Activated T-cell treated with anti-CD3 and anti-CD28 coated beads, Interleukin-2, amount 50 U/mL, for 72 hours (primary cell): Measurements from ENCODE around the gene KLHL5. TPM values are rescaled to one million over a fixed set of nuclear protein-coding genes. Genes with fewer than 3 reads are reported as not detected.
A peak's percentile ranks its signal among the peaks of the same experiment; 100 is the strongest.

Experiments
- ATAC-seq, 2 donors: fragments of 150-1000 bp; cut with Tn5 transposase; replicated peaks in 1 of 2; 2 replicates each; pipeline ENCODE4 v1.10.0; 2021; ENCODE audit warnings: moderate library complexity in 2 of 2, mild to moderate bottlenecking in 1 of 2
- DNase-seq, 2 donors: peaks; one replicate each; pipeline ENCODE4 v3.0.0; 2021 to 2022; ENCODE audit warnings: mixed read lengths in 1 of 2
- H3K27ac Mint-ChIP-seq: one replicate; pipeline ENCODE4 v1.8.0; 2022; ENCODE audit warnings: mild to moderate bottlenecking, moderate library complexity, mixed read lengths
- H3K27me3 Mint-ChIP-seq: one replicate; pipeline ENCODE4 v1.8.0; 2022; ENCODE audit warnings: low read depth, mixed read lengths
- H3K36me3 Mint-ChIP-seq, 2 donors: one replicate each; pipeline ENCODE4 v1.8.0; 2022; ENCODE audit warnings: mixed read lengths in 2 of 2, mild to moderate bottlenecking in 1 of 2; ENCODE audit not compliant: insufficient read depth in 2 of 2
- H3K4me1 Mint-ChIP-seq: one replicate; pipeline ENCODE4 v1.8.0; 2022; ENCODE audit warnings: low read depth, mixed read lengths
- H3K4me3 Mint-ChIP-seq, 2 donors: one replicate each; pipeline ENCODE4 v1.8.0; 2022; ENCODE audit warnings: mild to moderate bottlenecking in 2 of 2, mixed read lengths in 2 of 2, moderate library complexity in 2 of 2
- H3K9me3 Mint-ChIP-seq, 2 donors: one replicate each; pipeline ENCODE4 v1.8.0; 2022; ENCODE audit warnings: mixed read lengths in 2 of 2
- total RNA-seq, 2 donors: library from RNA; stranded (reverse); gene quantifications; one replicate each; pipeline ENCODE4 v1.2.3, GENCODE V29; 2022

KLHL5 gene
- total RNA-seq, 2 donors from 2014 or later = 31.7 to 42.5 TPM

- DNase-seq = no peak
- H3K4me1 Mint-ChIP-seq = no peaks in the 10 kb centered on the region
- no peak for ATAC-seq
- peaks cover 11 to 14% of the 10 kb centered on the region in 2 donors for H3K36me3 Mint-ChIP-seq
- H3K27ac Mint-ChIP-seq = no peak overlapping the region
- H3K27me3 Mint-ChIP-seq = no peaks in the 10 kb centered on the region
- H3K9me3 Mint-ChIP-seq = no peaks in the 10 kb centered on the region
- H3K4me3 Mint-ChIP-seq = no peak overlapping the region
These were observed 16.8 kb downstream of the KLHL5 start for GRCh38 chr4:39078829-39079228.

GRCh38 chr4:39083164-39083563, 21.1 kb downstream of the KLHL5 start:
- ATAC-seq (no peak), DNase-seq (no peak)
- H3K27ac Mint-ChIP-seq = no peak overlapping the region
- H3K4me3 Mint-ChIP-seq = no peak overlapping the region
- no peaks in the 10 kb centered on the region for H3K9me3 Mint-ChIP-seq
- H3K4me1 Mint-ChIP-seq = no peaks in the 10 kb centered on the region
- H3K27me3 Mint-ChIP-seq = no peaks in the 10 kb centered on the region
- H3K36me3 Mint-ChIP-seq = peaks cover 8 to 9% of the 10 kb centered on the region in 2 donors

GRCh38 chr4:39085891-39086290, 23.9 kb downstream of the KLHL5 start:
- H3K9me3 Mint-ChIP-seq = no peaks in the 10 kb centered on the region
- H3K4me3 Mint-ChIP-seq = no peak overlapping the region
- no peaks in the 10 kb centered on the region for H3K27me3 Mint-ChIP-seq
- no peak overlapping the region for H3K27ac Mint-ChIP-seq
- H3K36me3 Mint-ChIP-seq = peaks cover 6 to 7% of the 10 kb centered on the region in 2 donors
- H3K4me1 Mint-ChIP-seq = no peaks in the 10 kb centered on the region
- DNase-seq (no peak), ATAC-seq (no peak)

GRCh38 chr4:39096847-39097246, 34.8 kb downstream of the KLHL5 start:
- H3K4me3 Mint-ChIP-seq = no peak overlapping the region
- peaks cover 0 to 11% of the 10 kb centered on the region in 2 donors for H3K36me3 Mint-ChIP-seq
- H3K27me3 Mint-ChIP-seq = no peaks in the 10 kb centered on the region
- H3K27ac Mint-ChIP-seq = no peak overlapping the region
- no peaks in the 10 kb centered on the region for H3K9me3 Mint-ChIP-seq
- ATAC-seq (no peak), DNase-seq (no peak)
- no peaks in the 10 kb centered on the region for H3K4me1 Mint-ChIP-seq

GRCh38 chr4:39097290-39097689, 35.3 kb downstream of the KLHL5 start:
- H3K9me3 Mint-ChIP-seq = no peaks in the 10 kb centered on the region
- no peak for DNase-seq
- H3K4me3 Mint-ChIP-seq = no peak overlapping the region
- H3K27ac Mint-ChIP-seq = no peak overlapping the region
- ATAC-seq = no peak
- peaks cover 0 to 11% of the 10 kb centered on the region in 2 donors for H3K36me3 Mint-ChIP-seq
- H3K27me3 Mint-ChIP-seq = no peaks in the 10 kb centered on the region
- H3K4me1 Mint-ChIP-seq = no peaks in the 10 kb centered on the region

- DNase-seq = no peak
- no peak for ATAC-seq
- no peaks in the 10 kb centered on the region for H3K27me3 Mint-ChIP-seq
- H3K4me3 Mint-ChIP-seq = no peak overlapping the region
- H3K27ac Mint-ChIP-seq = no peak overlapping the region
- H3K9me3 Mint-ChIP-seq = no peaks in the 10 kb centered on the region
- H3K4me1 Mint-ChIP-seq = no peaks in the 10 kb centered on the region
- peaks cover 13 to 23% of the 10 kb centered on the region in 2 donors for H3K36me3 Mint-ChIP-seq
These were observed 40.3 kb downstream of the KLHL5 start for GRCh38 chr4:39102297-39102696.

GRCh38 chr4:39103291-39103690, 41.3 kb downstream of the KLHL5 start:
- peaks cover 13 to 25% of the 10 kb centered on the region in 2 donors for H3K36me3 Mint-ChIP-seq
- H3K9me3 Mint-ChIP-seq = no peaks in the 10 kb centered on the region
- no peak overlapping the region for H3K27ac Mint-ChIP-seq
- H3K4me3 Mint-ChIP-seq = no peak overlapping the region
- H3K27me3 Mint-ChIP-seq = no peaks in the 10 kb centered on the region
- ATAC-seq = no peak
- H3K4me1 Mint-ChIP-seq = no peaks in the 10 kb centered on the region
- no peak for DNase-seq

GRCh38 chr4:39104255-39104654, 42.2 kb downstream of the KLHL5 start:
- Mint-ChIP-seq H3K27ac (no peak overlapping the region), H3K27me3 (no peaks in the 10 kb centered on the region), H3K9me3 (no peaks in the 10 kb centered on the region), H3K4me1 (no peaks in the 10 kb centered on the region), H3K36me3 (peaks cover 13 to 26% of the 10 kb centered on the region in 2 donors), H3K4me3 (no peak overlapping the region)
- no peak for ATAC-seq
- no peak for DNase-seq

GRCh38 chr4:39106011-39106410, 44.0 kb downstream of the KLHL5 start:
- ATAC-seq (no peak), DNase-seq (no peak)
- Mint-ChIP-seq H3K9me3 (no peaks in the 10 kb centered on the region), H3K4me1 (no peaks in the 10 kb centered on the region), H3K36me3 (peaks cover 13 to 22% of the 10 kb centered on the region in 2 donors), H3K27me3 (no peaks in the 10 kb centered on the region), H3K27ac (no peak overlapping the region), H3K4me3 (no peak overlapping the region)

- Mint-ChIP-seq H3K9me3 (peaks cover 5 to 7% of the 10 kb centered on the region in 2 donors), H3K4me3 (no peak overlapping the region), H3K36me3 (peaks cover 19 to 33% of the 10 kb centered on the region in 2 donors), H3K4me1 (peaks cover 28% of the 10 kb centered on the region), H3K27ac (no peak overlapping the region), H3K27me3 (no peaks in the 10 kb centered on the region)
- no peak for DNase-seq
- ATAC-seq = no peak
These were observed 52.4 kb downstream of the KLHL5 start for GRCh38 chr4:39114436-39114835.

- peaks cover 18 to 29% of the 10 kb centered on the region in 2 donors for H3K36me3 Mint-ChIP-seq
- no peaks in the 10 kb centered on the region for H3K27me3 Mint-ChIP-seq
- DNase-seq = peak in 1 of 2 donors; percentile 5
- H3K4me1 Mint-ChIP-seq = peaks cover 28% of the 10 kb centered on the region
- peaks cover 5 to 7% of the 10 kb centered on the region in 2 donors for H3K9me3 Mint-ChIP-seq
- H3K27ac Mint-ChIP-seq = peak overlapping the region; percentile 80
- ATAC-seq = peak; percentile 20 to 39
- peak overlapping the region; percentile 21 to 58 for H3K4me3 Mint-ChIP-seq
These were observed 56.1 kb downstream of the KLHL5 start for GRCh38 chr4:39118034-39118658.

GRCh38 chr4:39120418-39120817, 58.4 kb downstream of the KLHL5 start:
- ATAC-seq = no peak
- DNase-seq = no peak
- no peaks in the 10 kb centered on the region for H3K27me3 Mint-ChIP-seq
- H3K4me3 Mint-ChIP-seq = no peak overlapping the region
- peaks cover 28% of the 10 kb centered on the region for H3K4me1 Mint-ChIP-seq
- peak overlapping the region; percentile 50 for H3K27ac Mint-ChIP-seq
- H3K36me3 Mint-ChIP-seq = peaks cover 14 to 27% of the 10 kb centered on the region in 2 donors
- H3K9me3 Mint-ChIP-seq = peaks cover 5 to 7% of the 10 kb centered on the region in 2 donors

GRCh38 chr4:39124885-39125599, 63.0 kb downstream of the KLHL5 start:
- peaks cover 3 to 10% of the 10 kb centered on the region in 2 donors for H3K36me3 Mint-ChIP-seq
- H3K27ac Mint-ChIP-seq = peak overlapping the region; percentile 48
- no peak overlapping the region for H3K4me3 Mint-ChIP-seq
- H3K9me3 Mint-ChIP-seq = no peaks in the 10 kb centered on the region
- no peaks in the 10 kb centered on the region for H3K4me1 Mint-ChIP-seq
- H3K27me3 Mint-ChIP-seq = no peaks in the 10 kb centered on the region
- DNase-seq (no peak), ATAC-seq (no peak)
